ENCODE results near the gene SZRD1. TPM values are rescaled to one million over a fixed set of nuclear protein-coding genes. Genes with fewer than 3 reads are reported as not detected.

The SZRD1 gene
- total RNA-seq, 1 donor: 97.9 TPM

GRCh38 chr1:16376971-16377370, 9.9 kb downstream of the SZRD1 start:
- no peak for DNase-seq (ENCODE audit: low read depth)
- H3K4me3 ChIP-seq (ENCODE audit: low read depth, low read length): no peak overlapping the region
- TF ChIP-seq, protein P1, sequence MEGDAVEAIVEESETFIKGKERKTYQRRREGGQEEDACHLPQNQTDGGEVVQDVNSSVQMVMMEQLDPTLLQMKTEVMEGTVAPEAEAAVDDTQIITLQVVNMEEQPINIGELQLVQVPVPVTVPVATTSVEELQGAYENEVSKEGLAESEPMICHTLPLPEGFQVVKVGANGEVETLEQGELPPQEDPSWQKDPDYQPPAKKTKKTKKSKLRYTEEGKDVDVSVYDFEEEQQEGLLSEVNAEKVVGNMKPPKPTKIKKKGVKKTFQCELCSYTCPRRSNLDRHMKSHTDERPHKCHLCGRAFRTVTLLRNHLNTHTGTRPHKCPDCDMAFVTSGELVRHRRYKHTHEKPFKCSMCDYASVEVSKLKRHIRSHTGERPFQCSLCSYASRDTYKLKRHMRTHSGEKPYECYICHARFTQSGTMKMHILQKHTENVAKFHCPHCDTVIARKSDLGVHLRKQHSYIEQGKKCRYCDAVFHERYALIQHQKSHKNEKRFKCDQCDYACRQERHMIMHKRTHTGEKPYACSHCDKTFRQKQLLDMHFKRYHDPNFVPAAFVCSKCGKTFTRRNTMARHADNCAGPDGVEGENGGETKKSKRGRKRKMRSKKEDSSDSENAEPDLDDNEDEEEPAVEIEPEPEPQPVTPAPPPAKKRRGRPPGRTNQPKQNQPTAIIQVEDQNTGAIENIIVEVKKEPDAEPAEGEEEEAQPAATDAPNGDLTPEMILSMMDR (IDR thresholded peaks at IDR 0.05; ENCODE audit: insufficient read depth, low read length): no peak

DNA sequence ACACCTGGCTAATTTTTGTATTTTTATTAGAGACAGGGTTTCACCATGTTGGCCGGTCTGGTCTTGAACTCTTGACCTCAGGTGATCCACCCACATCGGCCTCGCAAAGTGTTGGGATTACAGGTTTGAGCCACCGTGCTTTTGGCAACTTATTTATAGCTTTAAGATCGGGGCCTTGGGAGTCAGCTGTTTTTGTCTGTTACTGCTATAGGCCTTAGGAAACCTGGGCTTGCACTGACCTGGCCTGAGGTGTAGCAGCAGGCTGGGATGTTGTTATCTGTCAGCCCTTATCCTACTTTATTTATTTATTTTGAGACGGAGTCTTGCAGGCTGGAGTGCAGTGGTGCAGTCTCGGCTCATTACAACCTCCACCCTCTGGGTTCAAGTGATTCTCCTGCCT, 11.4 kb downstream of the SZRD1 start:
- TF ChIP-seq, protein P1 (IDR thresholded peaks at IDR 0.05; ENCODE audit: insufficient read depth, low read length): no peak
- no peak for DNase-seq (ENCODE audit: low read depth)
- H3K4me3 ChIP-seq (ENCODE audit: low read depth, low read length): no peak overlapping the region

- no peak overlapping the region for H3K4me3 ChIP-seq (ENCODE audit: low read depth, low read length)
- no peak for DNase-seq (ENCODE audit: low read depth)
- TF ChIP-seq, protein P1 (IDR thresholded peaks at IDR 0.05; ENCODE audit: insufficient read depth, low read length): no peak
Observed at GRCh38 chr1:16380868-16381267, 13.8 kb downstream of the SZRD1 start.

GRCh38 chr1:16383888-16384287, 16.8 kb downstream of the SZRD1 start:
- TF ChIP-seq, protein P1 (IDR thresholded peaks at IDR 0.05; ENCODE audit: insufficient read depth, low read length): no peak
- peak; percentile 32 for DNase-seq (ENCODE audit: low read depth)

GRCh38 chr1:16385659-16386453, 18.8 kb downstream of the SZRD1 start:
- DNase-seq (ENCODE audit: low read depth): no peak
- peak overlapping the region; percentile 40 for H3K4me3 ChIP-seq (ENCODE audit: low read depth, low read length)
- TF ChIP-seq, protein P1 (IDR thresholded peaks at IDR 0.05; ENCODE audit: insufficient read depth, low read length): no peak

More at GRCh38 chr1:16383888-16384287, 16.8 kb downstream of the SZRD1 start:
- no peak overlapping the region for H3K4me3 ChIP-seq (ENCODE audit: low read depth, low read length)

DNA sequence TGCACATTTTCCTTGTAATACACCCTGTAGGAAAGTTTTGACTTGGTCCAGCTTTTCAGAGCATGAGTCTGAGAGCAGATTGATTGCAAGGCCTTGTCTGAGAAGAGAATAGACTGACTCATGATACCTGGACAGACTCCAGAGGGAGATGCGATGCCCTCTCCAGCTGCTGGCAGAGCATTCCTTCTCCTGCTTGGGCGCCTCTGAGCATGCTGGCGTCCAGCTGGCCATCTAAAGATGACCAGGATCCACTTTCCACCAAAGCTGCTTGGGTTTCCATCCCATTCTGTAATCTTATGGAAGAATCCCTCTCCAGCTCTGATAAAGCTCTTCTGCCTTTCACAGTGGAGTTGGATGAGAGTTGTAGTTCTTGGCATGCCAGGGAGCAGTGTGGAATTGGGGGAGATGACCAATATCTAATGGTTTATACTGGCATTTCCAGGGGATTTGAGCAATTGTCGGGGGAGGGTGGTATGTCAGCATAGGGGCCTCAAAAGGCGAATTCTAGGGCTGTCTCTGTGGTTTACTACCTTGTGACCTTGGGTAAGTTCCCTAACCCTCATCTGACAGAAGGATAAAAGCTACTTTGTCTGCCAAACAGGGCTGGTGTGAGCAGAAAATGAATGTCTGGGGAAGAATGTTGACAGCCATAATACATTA, 19.5 kb downstream of the SZRD1 start:
- peak; percentile 92 for DNase-seq (ENCODE audit: low read depth)
- peak overlapping the region; percentile 70 for H3K4me3 ChIP-seq (ENCODE audit: low read depth, low read length)
- TF ChIP-seq, protein P1 (IDR thresholded peaks at IDR 0.05; ENCODE audit: insufficient read depth, low read length): no peak
